Trophoblast cell (in vitro differentiated cells and primary cell): Measurements from ENCODE around the gene CHODL.

Experiments
- DNase-seq, 2 donors: peaks; one replicate each; pipeline ENCODE4 v3.0.0-alpha.2; 2016
- H2AFZ ChIP-seq: 2 replicates; pipeline ENCODE4 v1.6.1; 2013; ENCODE audit warnings: low read length, moderate library complexity, mild to moderate bottlenecking; ENCODE audit not compliant: insufficient read depth, poor library complexity
- H2AK5ac ChIP-seq: 2 replicates; pipeline ENCODE4 v1.6.1; 2013; ENCODE audit warnings: mild to moderate bottlenecking, low read length
- H2BK120ac ChIP-seq: 2 replicates; pipeline ENCODE4 v1.6.1; 2013; ENCODE audit warnings: low read length, mild to moderate bottlenecking, moderate library complexity; ENCODE audit not compliant: insufficient read depth, poor library complexity
- H2BK12ac ChIP-seq: 2 replicates; pipeline ENCODE4 v1.6.1; 2013; ENCODE audit warnings: mild to moderate bottlenecking, low read length, moderate library complexity
- H2BK5ac ChIP-seq: 2 replicates; pipeline ENCODE4 v1.6.1; 2013; ENCODE audit warnings: low read length, low read depth, moderate library complexity, mild to moderate bottlenecking; ENCODE audit not compliant: poor library complexity
- H3K14ac ChIP-seq: 2 replicates; pipeline ENCODE4 v1.6.1; 2013; ENCODE audit warnings: mild to moderate bottlenecking, low read length
- H3K18ac ChIP-seq: 2 replicates; pipeline ENCODE4 v1.6.1; 2013; ENCODE audit warnings: mild to moderate bottlenecking, low read length
- H3K23ac ChIP-seq: 2 replicates; pipeline ENCODE4 v1.6.1; 2013; ENCODE audit warnings: low read length
- H3K27ac ChIP-seq: 2 replicates; pipeline ENCODE4 v1.5.1; 2013; ENCODE audit warnings: low read depth, mild to moderate bottlenecking, inconsistent platforms, low read length, moderate library complexity
- H3K27me3 ChIP-seq: 2 replicates; pipeline ENCODE4 v1.6.1; 2013; ENCODE audit warnings: inconsistent platforms, mild to moderate bottlenecking, low read length, moderate library complexity; ENCODE audit not compliant: insufficient read depth
- H3K36me3 ChIP-seq, 2 experiments: 1 replicate in 1 of 2; 2 replicates in 1 of 2; pipeline ENCODE4 v1.6.1; 2013; ENCODE audit warnings: low read length in 2 of 2, mild to moderate bottlenecking in 2 of 2, moderate library complexity in 1 of 2; ENCODE audit not compliant: insufficient read depth in 2 of 2, control insufficient read depth in 1 of 2
- H3K4ac ChIP-seq: 2 replicates; pipeline ENCODE4 v1.6.1; 2013; ENCODE audit warnings: low read depth, mild to moderate bottlenecking, low read length, moderate library complexity
- H3K4me1 ChIP-seq, 2 experiments: 1 replicate in 1 of 2; 2 replicates in 1 of 2; pipeline ENCODE4 v1.6.1; 2013; ENCODE audit warnings: low read length in 2 of 2, mild to moderate bottlenecking in 2 of 2, moderate library complexity in 1 of 2; ENCODE audit not compliant: insufficient read depth in 2 of 2, control insufficient read depth in 1 of 2
- H3K4me2 ChIP-seq: 2 replicates; pipeline ENCODE4 v1.6.1; 2013; ENCODE audit warnings: inconsistent platforms, mild to moderate bottlenecking, low read length, moderate library complexity
- H3K4me3 ChIP-seq: 2 replicates; pipeline ENCODE4 v1.5.1; 2013; ENCODE audit warnings: mild to moderate bottlenecking, low read depth, low read length, inconsistent platforms
- H3K79me1 ChIP-seq: one replicate; pipeline ENCODE4 v1.6.1; 2013; ENCODE audit warnings: low read length
- H3K79me2 ChIP-seq: 2 replicates; pipeline ENCODE4 v1.6.1; 2013; ENCODE audit warnings: low read length, mild to moderate bottlenecking; ENCODE audit not compliant: control insufficient read depth, insufficient read depth, poor library complexity
- H3K9ac ChIP-seq: 2 replicates; pipeline ENCODE4 v1.6.1; 2013; ENCODE audit warnings: mild to moderate bottlenecking, low read length
- H3K9me3 ChIP-seq: 2 replicates; pipeline ENCODE4 v1.6.1; 2013; ENCODE audit warnings: low read depth, mild to moderate bottlenecking, control low read depth, inconsistent platforms, low read length; ENCODE audit not compliant: insufficient read depth
- H4K12ac ChIP-seq: 2 replicates; pipeline ENCODE4 v1.6.1; 2013; ENCODE audit warnings: low read depth, mild to moderate bottlenecking, low read length, moderate library complexity
- H4K8ac ChIP-seq: 2 replicates; pipeline ENCODE4 v1.6.1; 2013; ENCODE audit warnings: low read depth, mild to moderate bottlenecking, low read length, moderate library complexity
- H4K91ac ChIP-seq: one replicate; pipeline ENCODE4 v1.6.1; 2013; ENCODE audit warnings: low read depth, mild to moderate bottlenecking, low read length, moderate library complexity
- WGBS: extraction: QIAGEN DNeasy Blood & Tissue Kit; methylation state at CpG from one replicate; pipeline ENCODE4 v1.1.7; 2013; ENCODE audit warnings: missing lambda C conversion rate; ENCODE audit not compliant: insufficient read length, insufficient coverage; ENCODE audit errors: extremely low coverage; 5-methylcytosine and 5-hydroxymethylcytosine counted together

Gene CHODL

GRCh38 chr21:18248171-18248570, 3.5 kb downstream of the CHODL start:
- no peak overlapping the region for H3K27ac ChIP-seq
- no peak overlapping the region for H2AFZ ChIP-seq
- peaks cover 22% of the 10 kb centered on the region for H3K27me3 ChIP-seq
- H2BK5ac ChIP-seq: no peak overlapping the region
- no peak for DNase-seq
- H3K4me2 ChIP-seq: no peak overlapping the region
- no peak overlapping the region for H2AK5ac ChIP-seq
- H3K9me3 ChIP-seq: peaks cover 3% of the 10 kb centered on the region
- no peaks in the 10 kb centered on the region for H3K79me1 ChIP-seq
- H3K18ac ChIP-seq: no peak overlapping the region
- no peak overlapping the region for H3K9ac ChIP-seq
- no peak overlapping the region for H4K91ac ChIP-seq
- no peak overlapping the region for H3K23ac ChIP-seq
- H3K36me3 ChIP-seq: no peaks in the 10 kb centered on the region
- no peak overlapping the region for H3K4me3 ChIP-seq
- no peak overlapping the region for H3K4ac ChIP-seq
- no peak overlapping the region for H4K8ac ChIP-seq
- no peak overlapping the region for H2BK120ac ChIP-seq
- WGBS: no CpG with 5 or more reads among the region's 1 CpG
- H3K79me2 ChIP-seq: no peaks in the 10 kb centered on the region
- peaks cover 5 to 6% of the 10 kb centered on the region in 2 experiments for H3K4me1 ChIP-seq
- no peak overlapping the region for H3K14ac ChIP-seq
- H4K12ac ChIP-seq: no peak overlapping the region
- H2BK12ac ChIP-seq: no peak overlapping the region

GRCh38 chr21:18249672-18250071, 5.0 kb downstream of the CHODL start:
- H2BK12ac ChIP-seq: no peak overlapping the region
- no peaks in the 10 kb centered on the region for H3K36me3 ChIP-seq
- H3K9ac ChIP-seq: no peak overlapping the region
- H3K9me3 ChIP-seq: peaks cover 3% of the 10 kb centered on the region
- peaks cover 14% of the 10 kb centered on the region for H3K27me3 ChIP-seq
- no peak overlapping the region for H3K23ac ChIP-seq
- H2BK120ac ChIP-seq: no peak overlapping the region
- no peak overlapping the region for H3K4me2 ChIP-seq
- H3K79me2 ChIP-seq: no peaks in the 10 kb centered on the region
- H2AK5ac ChIP-seq: no peak overlapping the region
- no peak for DNase-seq
- no peak overlapping the region for H3K4ac ChIP-seq
- no peak overlapping the region for H4K12ac ChIP-seq
- no peaks in the 10 kb centered on the region for H3K79me1 ChIP-seq
- no peak overlapping the region for H3K4me3 ChIP-seq
- H3K18ac ChIP-seq: no peak overlapping the region
- H4K8ac ChIP-seq: no peak overlapping the region
- no peak overlapping the region for H2BK5ac ChIP-seq
- no peak overlapping the region for H3K27ac ChIP-seq
- H2AFZ ChIP-seq: no peak overlapping the region
- WGBS: no CpG with 5 or more reads among the region's 2 CpGs
- peaks cover 5% of the 10 kb centered on the region in 2 experiments for H3K4me1 ChIP-seq
- H3K14ac ChIP-seq: no peak overlapping the region
- no peak overlapping the region for H4K91ac ChIP-seq

GRCh38 chr21:18251065-18251464, 6.4 kb downstream of the CHODL start:
- no peak overlapping the region for H4K91ac ChIP-seq
- no peak overlapping the region for H2AK5ac ChIP-seq
- H2AFZ ChIP-seq: no peak overlapping the region
- H4K8ac ChIP-seq: no peak overlapping the region
- H3K27ac ChIP-seq: no peak overlapping the region
- H3K36me3 ChIP-seq: no peaks in the 10 kb centered on the region
- H3K27me3 ChIP-seq: peaks cover under 1% of the 10 kb centered on the region
- H3K4me1 ChIP-seq: no peaks in the 10 kb centered on the region
- no peak overlapping the region for H4K12ac ChIP-seq
- H2BK120ac ChIP-seq: no peak overlapping the region
- no peaks in the 10 kb centered on the region for H3K9me3 ChIP-seq
- DNase-seq: no peak
- no peak overlapping the region for H3K4me2 ChIP-seq
- H3K9ac ChIP-seq: no peak overlapping the region
- no peak overlapping the region for H3K4me3 ChIP-seq
- H2BK12ac ChIP-seq: no peak overlapping the region
- no peak overlapping the region for H3K4ac ChIP-seq
- H2BK5ac ChIP-seq: no peak overlapping the region
- no peak overlapping the region for H3K23ac ChIP-seq
- H3K18ac ChIP-seq: no peak overlapping the region
- H3K79me1 ChIP-seq: no peaks in the 10 kb centered on the region
- H3K79me2 ChIP-seq: no peaks in the 10 kb centered on the region
- no peak overlapping the region for H3K14ac ChIP-seq

- Histone ChIP-seq H2AFZ (no peak overlapping the region), H4K8ac (no peak overlapping the region), H3K79me1 (no peaks in the 10 kb centered on the region), H2BK12ac (no peak overlapping the region), H3K36me3 (no peaks in the 10 kb centered on the region), H3K4me2 (no peak overlapping the region), H2AK5ac (no peak overlapping the region), H2BK120ac (no peak overlapping the region), H3K4me3 (no peak overlapping the region), H3K4ac (no peak overlapping the region), H3K23ac (no peak overlapping the region), H3K27me3 (no peaks in the 10 kb centered on the region), H3K18ac (no peak overlapping the region), H3K27ac (no peak overlapping the region), H4K12ac (no peak overlapping the region), H3K4me1 (no peaks in the 10 kb centered on the region), H3K14ac (no peak overlapping the region), H3K9ac (no peak overlapping the region), H2BK5ac (no peak overlapping the region), H3K9me3 (no peaks in the 10 kb centered on the region), H4K91ac (no peak overlapping the region), H3K79me2 (no peaks in the 10 kb centered on the region)
- WGBS: no CpG with 5 or more reads among the region's 4 CpGs
- no peak for DNase-seq
Observed at GRCh38 chr21:18252256-18252655, 7.6 kb downstream of the CHODL start.
